ENCODE measurements around the gene DLG2. TPM values are rescaled to one million over a fixed set of nuclear protein-coding genes. Genes with fewer than 3 reads are reported as not detected.

The DLG2 gene
- total RNA-seq, 2 experiments from 2014 or later: 1.3 to 1.7 TPM

DNA sequence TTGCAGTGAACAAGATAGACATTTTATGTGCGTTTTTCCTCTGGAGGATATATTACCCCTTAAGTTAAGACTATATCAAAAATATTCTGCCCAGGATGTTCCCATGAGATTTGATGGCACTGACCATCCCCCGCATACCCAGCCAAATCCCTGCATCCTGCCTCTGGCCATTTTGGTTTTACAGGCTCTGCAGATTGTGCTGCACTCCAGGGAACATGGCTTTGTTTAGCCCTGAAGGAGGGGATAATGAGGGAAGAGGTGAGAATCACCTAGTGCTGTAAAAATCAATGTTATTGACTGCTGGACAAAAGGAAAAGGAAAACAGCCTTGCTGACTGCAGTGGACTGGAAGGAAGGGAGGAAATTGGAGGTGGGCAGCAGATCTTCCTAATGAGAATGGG lies 717.4 kb downstream of the DLG2 start:
- Mint-ChIP-seq H3K27ac (no peak overlapping the region), H3K9me3 (peaks cover 13% of the 10 kb centered on the region), H3K36me3 (ENCODE audit: low read depth) (no peaks in the 10 kb centered on the region), H3K4me3 (no peak overlapping the region), H3K27me3 (no peaks in the 10 kb centered on the region), H3K4me1 (no peaks in the 10 kb centered on the region)
- ChIA-PET CTCF (no interaction called here), POLR2A (no interaction called here)
- DNase-seq: no peak

DNA sequence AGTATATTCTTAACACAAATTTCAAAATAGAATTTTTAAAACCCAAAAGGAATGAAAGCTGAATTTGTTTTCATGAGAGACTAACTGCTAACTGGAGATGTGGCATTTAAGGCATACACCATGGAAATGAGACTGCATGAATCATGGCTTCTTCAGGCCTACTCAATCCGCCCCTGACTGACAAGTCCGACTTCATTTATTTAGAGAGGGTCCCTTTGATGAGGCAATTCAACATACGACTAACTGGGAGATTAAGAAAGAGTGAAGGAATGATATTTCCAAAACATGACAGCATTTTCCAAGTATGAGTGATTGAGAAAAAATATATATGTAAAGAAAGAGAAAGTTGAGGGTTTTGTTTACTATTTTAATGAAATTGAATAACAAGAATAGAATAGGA lies 720.1 kb downstream of the DLG2 start:
- Mint-ChIP-seq H3K27ac (no peak overlapping the region), H3K4me3 (no peak overlapping the region), H3K4me1 (no peaks in the 10 kb centered on the region), H3K9me3 (peaks cover 7% of the 10 kb centered on the region), H3K36me3 (ENCODE audit: low read depth) (no peaks in the 10 kb centered on the region), H3K27me3 (no peaks in the 10 kb centered on the region)
- CTCF ChIA-PET: no interaction called here
- POLR2A ChIA-PET: no interaction called here
- DNase-seq: no peak

DNA sequence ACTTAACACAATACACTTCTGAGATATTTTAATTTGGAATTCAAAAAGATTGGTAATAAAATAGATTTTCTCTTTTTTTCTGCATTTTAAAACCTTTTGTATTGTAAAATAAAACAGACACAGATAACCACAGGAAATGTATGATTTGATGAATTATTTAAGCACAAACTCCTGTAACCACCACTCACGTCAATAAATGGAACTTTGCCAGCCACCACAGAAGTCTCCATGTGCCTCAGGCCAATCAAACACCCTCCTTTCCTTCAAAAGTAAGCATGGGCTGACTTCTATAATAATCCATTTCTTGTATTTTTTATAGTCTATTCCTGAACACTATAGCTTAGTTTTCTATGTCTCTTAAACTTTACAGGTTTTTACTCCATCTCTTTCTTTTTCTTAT lies 721.7 kb downstream of the DLG2 start:
- DNase-seq: no peak
- Mint-ChIP-seq H3K9me3 (peaks cover 4% of the 10 kb centered on the region), H3K4me3 (no peak overlapping the region), H3K4me1 (no peaks in the 10 kb centered on the region), H3K36me3 (ENCODE audit: low read depth) (no peaks in the 10 kb centered on the region), H3K27ac (no peak overlapping the region), H3K27me3 (no peaks in the 10 kb centered on the region)
- ChIA-PET CTCF (no interaction called here), POLR2A (no interaction called here)

DNA sequence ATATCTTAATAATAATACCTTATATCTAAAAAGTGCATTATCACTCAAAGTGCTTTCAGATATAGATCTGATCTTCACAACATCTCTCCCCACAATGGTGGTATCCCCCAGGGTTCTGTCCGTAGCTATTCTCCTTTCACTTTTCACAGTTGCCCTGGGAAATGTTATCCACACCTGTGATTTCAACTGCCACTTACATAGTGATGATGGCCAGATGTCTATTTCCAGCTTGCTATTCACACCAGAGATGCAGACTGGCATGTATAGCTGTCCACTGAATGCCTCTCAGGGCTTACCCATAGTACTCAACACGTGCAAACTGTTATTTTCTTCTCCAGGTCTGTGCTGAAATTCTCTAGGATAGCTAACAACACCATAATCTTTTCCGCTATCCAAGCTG lies 724.7 kb downstream of the DLG2 start:
- Mint-ChIP-seq H3K4me1 (no peaks in the 10 kb centered on the region), H3K36me3 (ENCODE audit: low read depth) (no peaks in the 10 kb centered on the region), H3K4me3 (no peak overlapping the region), H3K27me3 (no peaks in the 10 kb centered on the region), H3K27ac (no peak overlapping the region), H3K9me3 (no peaks in the 10 kb centered on the region)
- POLR2A ChIA-PET: no interaction called here
- DNase-seq: no peak
- CTCF ChIA-PET: no interaction called here

DNA sequence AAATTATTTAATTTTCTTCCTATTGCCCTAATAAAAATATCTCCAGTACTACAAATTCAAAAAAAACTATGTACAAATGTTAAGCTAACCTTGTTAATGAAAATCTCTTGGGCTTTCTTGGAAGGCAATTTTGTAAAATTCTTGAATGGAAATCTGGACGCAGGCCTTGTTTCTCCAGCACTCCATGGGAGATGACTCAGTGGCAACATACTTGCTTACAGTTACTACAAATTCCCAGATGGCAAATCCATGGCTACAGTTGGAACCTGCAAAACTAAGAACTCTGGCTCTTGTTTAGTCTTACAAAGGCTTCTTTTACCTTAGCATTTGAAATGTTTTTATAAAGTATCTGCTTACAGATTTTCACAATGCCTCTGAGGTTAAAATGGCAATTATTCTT lies 725.2 kb downstream of the DLG2 start:
- Mint-ChIP-seq H3K27ac (no peak overlapping the region), H3K36me3 (ENCODE audit: low read depth) (no peaks in the 10 kb centered on the region), H3K4me1 (no peaks in the 10 kb centered on the region), H3K27me3 (no peaks in the 10 kb centered on the region), H3K9me3 (no peaks in the 10 kb centered on the region), H3K4me3 (no peak overlapping the region)
- no peak for DNase-seq
- POLR2A ChIA-PET: no interaction called here
- CTCF ChIA-PET: no interaction called here

DNA sequence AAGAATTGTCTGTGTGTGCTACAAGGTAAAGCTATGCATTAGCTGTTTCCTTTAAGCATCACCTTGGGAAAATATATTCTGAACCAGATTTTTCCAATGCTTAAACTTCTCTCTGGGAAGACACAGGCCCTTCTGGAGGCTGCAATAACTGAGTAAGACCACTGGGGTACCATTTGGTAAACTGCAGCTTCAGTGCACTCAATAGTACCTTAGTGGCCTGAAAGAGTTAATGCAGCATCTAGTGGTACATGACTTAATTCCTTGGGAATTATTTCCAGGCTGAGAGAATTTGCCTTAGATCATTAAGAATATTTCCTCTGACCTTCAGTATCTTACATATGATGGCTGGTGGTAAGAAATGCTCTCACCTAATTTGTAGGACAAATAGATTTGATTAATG lies 727.4 kb downstream of the DLG2 start:
- no peaks in the 10 kb centered on the region for H3K27me3 Mint-ChIP-seq
- CTCF ChIA-PET: no interaction called here
- H3K36me3 Mint-ChIP-seq (ENCODE audit: low read depth): no peaks in the 10 kb centered on the region
- POLR2A ChIA-PET: no interaction called here
- no peak for DNase-seq
- H3K4me1 Mint-ChIP-seq: no peaks in the 10 kb centered on the region
- no peak overlapping the region for H3K27ac Mint-ChIP-seq
- H3K9me3 Mint-ChIP-seq: no peaks in the 10 kb centered on the region
- no peak overlapping the region for H3K4me3 Mint-ChIP-seq

DNA sequence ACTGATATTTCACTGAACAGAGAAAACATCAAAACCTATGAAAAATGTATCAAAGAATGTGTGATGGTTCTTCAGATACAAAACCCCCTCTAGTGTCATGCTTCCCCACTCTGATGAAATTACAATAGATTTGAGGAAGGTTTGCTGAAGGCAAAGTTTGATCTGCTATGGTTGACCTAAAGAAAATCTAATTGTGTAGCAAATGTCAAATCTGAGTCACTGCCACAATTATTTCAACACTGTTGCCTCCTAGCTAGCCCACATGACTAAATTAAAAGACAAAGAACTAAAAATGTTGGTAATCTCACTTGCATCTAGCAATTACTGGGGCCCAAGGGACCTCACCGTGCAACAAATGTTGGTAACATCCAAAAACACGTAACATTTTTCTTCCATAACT lies 728.0 kb downstream of the DLG2 start:
- H3K36me3 Mint-ChIP-seq (ENCODE audit: low read depth): no peaks in the 10 kb centered on the region
- no peaks in the 10 kb centered on the region for H3K4me1 Mint-ChIP-seq
- no peak overlapping the region for H3K27ac Mint-ChIP-seq
- H3K27me3 Mint-ChIP-seq: no peaks in the 10 kb centered on the region
- DNase-seq: no peak
- ChIA-PET POLR2A (no interaction called here), CTCF (no interaction called here)
- no peak overlapping the region for H3K4me3 Mint-ChIP-seq
- H3K9me3 Mint-ChIP-seq: peaks cover 4% of the 10 kb centered on the region

DNA sequence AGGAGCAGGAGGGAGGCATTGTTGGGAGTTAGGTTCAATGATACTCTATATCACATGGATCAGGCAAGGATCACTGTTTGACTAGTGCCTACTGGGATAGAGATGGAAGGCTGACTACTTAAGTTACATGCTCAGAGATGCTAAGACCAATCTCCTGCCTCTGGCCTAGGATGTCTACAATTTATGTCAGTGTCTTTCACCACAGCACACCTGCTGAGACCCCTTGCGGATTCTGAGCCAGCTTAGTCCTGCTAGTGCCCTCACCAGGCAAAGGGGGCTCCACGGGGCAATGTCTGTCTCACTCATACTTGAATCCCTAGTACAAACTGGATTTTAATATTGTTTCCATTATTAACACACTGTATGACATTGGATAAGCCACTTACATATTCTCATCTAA lies 732.5 kb downstream of the DLG2 start:
- H3K36me3 Mint-ChIP-seq (ENCODE audit: low read depth): no peaks in the 10 kb centered on the region
- no peak for DNase-seq
- ChIA-PET CTCF (no interaction called here), POLR2A (no interaction called here)
- H3K4me1 Mint-ChIP-seq: no peaks in the 10 kb centered on the region
- H3K9me3 Mint-ChIP-seq: peaks cover 7% of the 10 kb centered on the region
- H3K27me3 Mint-ChIP-seq: no peaks in the 10 kb centered on the region
- no peak overlapping the region for H3K27ac Mint-ChIP-seq
- H3K4me3 Mint-ChIP-seq: no peak overlapping the region

DNA sequence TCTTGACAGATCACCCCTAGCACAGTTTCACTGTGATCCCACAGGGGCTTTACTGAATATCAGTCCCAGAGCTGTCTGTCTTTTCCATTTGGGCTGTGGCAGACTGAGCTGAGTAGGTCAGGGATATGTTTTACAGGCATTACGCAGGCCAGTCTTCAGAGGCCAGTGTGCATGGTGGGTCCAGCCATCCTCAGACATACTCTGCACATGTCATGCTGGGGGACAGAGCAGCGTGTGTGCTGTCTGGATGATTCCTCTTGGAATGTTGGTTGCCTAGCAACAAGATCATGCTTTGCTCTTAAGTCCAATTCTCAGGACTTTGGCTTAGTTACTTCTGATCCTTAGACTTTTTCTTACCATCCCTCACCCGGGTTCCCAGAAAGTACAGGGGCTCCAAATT lies 736.5 kb downstream of the DLG2 start:
- peaks cover 12% of the 10 kb centered on the region for H3K9me3 Mint-ChIP-seq
- DNase-seq: no peak
- H3K27me3 Mint-ChIP-seq: no peaks in the 10 kb centered on the region
- no peaks in the 10 kb centered on the region for H3K4me1 Mint-ChIP-seq
- H3K27ac Mint-ChIP-seq: no peak overlapping the region
- H3K4me3 Mint-ChIP-seq: no peak overlapping the region
- no peaks in the 10 kb centered on the region for H3K36me3 Mint-ChIP-seq (ENCODE audit: low read depth)
- POLR2A ChIA-PET: no interaction called here
- CTCF ChIA-PET: no interaction called here

DNA sequence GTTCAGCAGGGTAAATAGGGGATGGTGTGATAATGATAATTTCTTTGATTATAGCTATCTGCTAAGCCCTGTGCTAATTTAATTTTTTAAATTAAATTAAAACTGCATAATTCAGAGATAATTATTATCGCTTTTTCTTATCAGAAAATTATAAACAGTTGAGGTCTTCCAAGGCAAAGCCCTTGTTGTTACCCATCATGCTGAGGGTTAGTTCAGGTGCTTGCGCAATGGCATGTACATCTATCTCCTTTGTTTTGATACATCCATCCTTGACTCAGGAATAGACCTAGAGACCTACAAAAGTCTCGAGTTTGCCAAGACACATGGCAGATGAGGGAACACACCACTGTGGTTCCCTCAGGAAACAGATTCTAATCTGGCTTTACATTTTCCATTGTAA lies 737.6 kb downstream of the DLG2 start:
- Mint-ChIP-seq H3K27me3 (no peaks in the 10 kb centered on the region), H3K4me1 (no peaks in the 10 kb centered on the region), H3K4me3 (no peak overlapping the region), H3K9me3 (peaks cover 16% of the 10 kb centered on the region), H3K36me3 (ENCODE audit: low read depth) (no peaks in the 10 kb centered on the region), H3K27ac (no peak overlapping the region)
- no peak for DNase-seq
- ChIA-PET CTCF (no interaction called here), POLR2A (no interaction called here)

DNA sequence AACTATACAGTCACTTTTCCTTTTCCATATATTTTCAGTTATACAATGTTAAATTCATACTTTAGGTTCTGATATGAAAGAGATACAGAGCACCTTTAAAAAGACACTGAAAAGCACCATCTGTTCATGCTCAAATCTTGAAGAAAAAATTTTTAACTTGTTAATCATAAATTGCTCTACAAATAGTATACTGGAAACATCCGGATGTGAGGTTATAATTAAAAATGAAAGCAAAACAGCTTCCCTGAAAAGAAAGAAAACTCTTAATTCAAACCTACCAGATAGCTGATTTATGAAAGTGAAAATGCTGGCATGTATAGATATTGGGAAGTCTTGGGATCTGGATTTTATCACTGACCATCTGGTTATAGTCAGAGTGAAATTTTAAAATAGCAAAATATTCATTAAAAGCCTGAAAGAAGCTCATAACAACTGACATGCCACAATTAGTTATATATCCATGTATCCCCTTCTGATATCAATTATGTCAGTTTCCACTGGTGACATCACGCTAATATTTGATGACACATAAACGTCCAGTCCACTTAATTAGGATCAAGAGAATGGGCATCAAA lies 740.0 kb downstream of the DLG2 start:
- POLR2A ChIA-PET: no interaction called here
- Mint-ChIP-seq H3K36me3 (ENCODE audit: low read depth) (no peaks in the 10 kb centered on the region), H3K27me3 (no peaks in the 10 kb centered on the region), H3K9me3 (peaks cover 14% of the 10 kb centered on the region), H3K4me3 (no peak overlapping the region), H3K27ac (no peak overlapping the region), H3K4me1 (no peaks in the 10 kb centered on the region)
- CTCF ChIA-PET: no interaction called here
- no peak for DNase-seq

DNA sequence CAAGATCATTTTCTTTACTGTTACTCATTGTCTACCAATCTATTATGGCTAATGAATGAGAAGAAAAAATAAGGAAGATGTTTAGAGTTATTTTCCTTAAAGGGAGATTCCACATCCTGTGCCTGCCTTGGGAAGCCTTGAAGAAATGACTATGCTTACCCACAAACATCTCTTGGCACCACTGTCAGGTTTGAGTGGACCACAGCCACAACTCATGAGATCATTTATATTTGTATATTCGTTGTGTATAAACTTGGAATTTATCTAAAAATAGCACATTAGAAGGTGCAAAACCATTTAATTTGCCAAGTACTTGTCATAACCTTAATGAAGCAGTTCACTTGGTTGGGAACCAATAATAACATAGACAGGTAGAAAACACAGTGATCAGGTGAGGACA lies 740.8 kb downstream of the DLG2 start:
- Mint-ChIP-seq H3K4me3 (no peak overlapping the region), H3K36me3 (ENCODE audit: low read depth) (no peaks in the 10 kb centered on the region), H3K4me1 (no peaks in the 10 kb centered on the region), H3K27me3 (no peaks in the 10 kb centered on the region), H3K9me3 (peaks cover 16% of the 10 kb centered on the region), H3K27ac (no peak overlapping the region)
- DNase-seq: no peak
- ChIA-PET CTCF (no interaction called here), POLR2A (no interaction called here)

DNA sequence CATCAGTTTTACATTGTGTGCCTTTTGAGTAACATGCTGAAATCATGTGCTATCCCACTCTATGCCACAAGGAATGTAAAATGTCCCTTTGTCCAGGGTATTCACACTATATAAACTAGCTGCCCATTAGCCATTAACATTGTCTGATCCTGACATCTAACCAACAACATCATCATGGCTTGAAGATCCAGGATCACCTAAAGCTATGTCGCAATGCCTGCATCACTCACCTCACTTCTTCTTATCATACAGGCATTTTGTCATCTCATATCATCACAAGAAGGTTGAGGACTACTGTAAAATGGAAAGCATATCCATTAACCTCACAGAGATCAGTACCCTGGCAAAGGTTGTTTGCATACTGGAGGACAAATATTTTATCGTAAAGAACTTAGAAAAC lies 742.3 kb downstream of the DLG2 start:
- ChIA-PET POLR2A (no interaction called here), CTCF (no interaction called here)
- no peak for DNase-seq
- Mint-ChIP-seq H3K9me3 (peaks cover 16% of the 10 kb centered on the region), H3K4me3 (no peak overlapping the region), H3K27me3 (no peaks in the 10 kb centered on the region), H3K36me3 (ENCODE audit: low read depth) (no peaks in the 10 kb centered on the region), H3K4me1 (no peaks in the 10 kb centered on the region), H3K27ac (no peak overlapping the region)

DNA sequence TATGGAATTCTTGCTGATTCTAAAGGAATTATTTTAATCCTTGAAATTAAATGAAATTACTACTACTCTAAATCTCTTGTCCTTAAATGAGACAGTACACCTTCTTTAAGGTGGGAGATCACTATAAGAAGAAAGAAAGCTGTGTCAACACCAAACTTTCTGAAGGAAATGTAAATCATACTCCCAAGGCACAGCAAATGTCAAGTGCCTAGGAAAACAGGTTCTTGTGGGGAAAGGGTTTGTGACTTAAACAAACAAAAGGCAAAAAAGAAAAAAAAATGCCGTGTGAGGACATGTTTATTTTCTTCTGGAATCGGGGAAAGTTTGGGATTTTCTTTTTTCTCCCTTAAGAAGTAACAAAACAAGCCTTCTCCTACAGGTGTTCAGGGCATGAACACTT lies 745.1 kb downstream of the DLG2 start:
- POLR2A ChIA-PET: no interaction called here
- CTCF ChIA-PET: no interaction called here
- no peaks in the 10 kb centered on the region for H3K36me3 Mint-ChIP-seq (ENCODE audit: low read depth)
- H3K4me3 Mint-ChIP-seq: no peak overlapping the region
- H3K27ac Mint-ChIP-seq: no peak overlapping the region
- H3K27me3 Mint-ChIP-seq: no peaks in the 10 kb centered on the region
- peaks cover 12% of the 10 kb centered on the region for H3K9me3 Mint-ChIP-seq
- no peak for DNase-seq
- H3K4me1 Mint-ChIP-seq: no peaks in the 10 kb centered on the region

DNA sequence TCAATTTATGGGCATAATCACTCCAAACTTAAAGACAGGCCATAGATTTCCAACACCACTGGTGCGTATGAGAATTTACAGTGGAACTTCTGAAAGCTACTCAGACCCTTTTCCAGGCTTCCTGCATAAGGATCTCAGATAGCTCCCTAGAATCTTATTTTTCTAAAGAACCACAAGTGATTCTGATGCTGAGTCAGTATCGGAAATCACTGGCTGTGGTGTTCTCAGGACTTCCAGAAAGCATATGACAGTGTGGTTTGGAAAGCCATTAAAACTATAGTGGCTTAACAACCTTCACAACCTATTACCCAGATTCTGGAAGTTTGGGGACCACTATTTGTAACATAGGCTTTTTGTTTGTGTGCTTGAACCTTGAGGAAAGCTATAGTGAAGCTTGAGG lies 756.0 kb downstream of the DLG2 start:
- no peaks in the 10 kb centered on the region for H3K27me3 Mint-ChIP-seq
- H3K27ac Mint-ChIP-seq: no peak overlapping the region
- peaks cover 14% of the 10 kb centered on the region for H3K9me3 Mint-ChIP-seq
- POLR2A ChIA-PET: no interaction called here
- H3K36me3 Mint-ChIP-seq (ENCODE audit: low read depth): no peaks in the 10 kb centered on the region
- H3K4me3 Mint-ChIP-seq: no peak overlapping the region
- DNase-seq: no peak
- CTCF ChIA-PET: no interaction called here
- no peaks in the 10 kb centered on the region for H3K4me1 Mint-ChIP-seq

Data from activated CD4-positive, alpha-beta memory T cell treated with anti-CD3 and anti-CD28 coated beads, Interleukin-2, amount 10 ng/mL, durations not matched to agents 7 days and 5 days (primary cell).